Kidney (tissue), 14 donors: Measurements from ENCODE around the gene LACTB. TPM values are rescaled to one million over a fixed set of nuclear protein-coding genes. Genes with fewer than 3 reads are reported as not detected.
A peak's percentile ranks its signal among the peaks of the same experiment; 100 is the strongest.

Source experiments
- DNase-seq, 5 donors: peaks; one replicate each; pipeline ENCODE4 v3.0.0-alpha.2; 2013 to 2020
- FAIRE-seq: peaks from 2 replicates; lab custom pipeline; 2012; peaks lifted over from hg19 to GRCh38; lab: Jason Lieb, UNC
- H3K27ac ChIP-seq, 2 donors: one replicate each; pipeline ENCODE4 v1.7.0; 2013; ENCODE audit warnings: low read depth in 2 of 2, low read length in 2 of 2, inconsistent platforms in 1 of 2
- H3K27me3 ChIP-seq: one replicate; pipeline ENCODE4 v1.7.1; 2013; ENCODE audit warnings: low read length, inconsistent platforms; ENCODE audit not compliant: control insufficient read depth, insufficient read depth
- H3K36me3 ChIP-seq, 3 donors: one replicate each; pipeline versions ENCODE4 v1.7.0 to v1.7.1; 2013; ENCODE audit warnings: low read length in 3 of 3, control low read depth in 1 of 3, inconsistent platforms in 1 of 3; ENCODE audit not compliant: insufficient read depth in 3 of 3, control insufficient read depth in 2 of 3
- H3K4me1 ChIP-seq, 3 donors: one replicate each; pipeline versions ENCODE4 v1.7.0 to v1.7.1; 2013; ENCODE audit warnings: low read length in 3 of 3, inconsistent platforms in 1 of 3, low read depth in 1 of 3; ENCODE audit not compliant: control insufficient read depth in 2 of 3, insufficient read depth in 2 of 3
- H3K4me3 ChIP-seq, 3 donors: one replicate each; pipeline versions ENCODE4 v1.7.0 to v1.8.1; 2013; ENCODE audit warnings: low read length in 3 of 3, control low read depth in 1 of 3, inconsistent platforms in 1 of 3
- H3K9ac ChIP-seq, 3 donors: one replicate each; pipeline versions ENCODE4 v1.7.0 to v1.7.1; 2013; ENCODE audit warnings: low read length in 3 of 3, control low read depth in 1 of 3, inconsistent platforms in 1 of 3
- H3K9me3 ChIP-seq, 3 donors: one replicate each; pipeline versions ENCODE4 v1.7.0 to v1.7.1; 2013; ENCODE audit warnings: low read length in 3 of 3, control low read depth in 1 of 3, inconsistent platforms in 1 of 3; ENCODE audit not compliant: control insufficient read depth in 2 of 3, insufficient read depth in 1 of 3
- intact Hi-C: fragments of 100-400 bp; cut with DNase I; formaldehyde crosslinking; loops from one replicate; pipeline ENCODE4 v1.11.1; 2022
- polyA plus RNA-seq: library from polyadenylated mRNA; stranded (reverse); fragments of 350-450 nt; fragmentation: Illumina TruSeq; extraction: RNeasy Lipid Tissue Mini Kit (QIAGEN cat#74804); gene quantifications from one replicate; pipeline ENCODE4 v1.2.3, GENCODE V29; 2014; ENCODE audit warnings: low read depth, low replicate concordance; ENCODE audit not compliant: insufficient read depth
- total RNA-seq: library from RNA; stranded (reverse); fragmentation: NEBNext Ultra II Directional; extraction: Animal tissue kit (Norgen Biotek cat#: 25700); gene quantifications from one replicate; pipeline ENCODE4 v1.2.1, GENCODE V29; 2021
- TF ChIP-seq, protein P1 (sequence below): IDR thresholded peaks from 3 replicates; pipeline ENCODE4 v1.5.1; 2012; ENCODE audit warnings: mild to moderate bottlenecking, moderate library complexity, borderline replicate concordance; ENCODE audit not compliant: insufficient read depth; ENCODE audit errors: extremely low read depth
- donor health status: control.
- donor health status: control.
- donor health status: control.
- donor health status: control.
- donor health status: control.
- donor health status: DM: yes; HTN: yes; CAD: no.
- donor health status: Normal renal cell carcinoma (clear cell type).

LACTB gene
- total and polyA plus RNA-seq, 2 donors from 2014 or later, result 16.8 to 17.6 TPM

DNA sequence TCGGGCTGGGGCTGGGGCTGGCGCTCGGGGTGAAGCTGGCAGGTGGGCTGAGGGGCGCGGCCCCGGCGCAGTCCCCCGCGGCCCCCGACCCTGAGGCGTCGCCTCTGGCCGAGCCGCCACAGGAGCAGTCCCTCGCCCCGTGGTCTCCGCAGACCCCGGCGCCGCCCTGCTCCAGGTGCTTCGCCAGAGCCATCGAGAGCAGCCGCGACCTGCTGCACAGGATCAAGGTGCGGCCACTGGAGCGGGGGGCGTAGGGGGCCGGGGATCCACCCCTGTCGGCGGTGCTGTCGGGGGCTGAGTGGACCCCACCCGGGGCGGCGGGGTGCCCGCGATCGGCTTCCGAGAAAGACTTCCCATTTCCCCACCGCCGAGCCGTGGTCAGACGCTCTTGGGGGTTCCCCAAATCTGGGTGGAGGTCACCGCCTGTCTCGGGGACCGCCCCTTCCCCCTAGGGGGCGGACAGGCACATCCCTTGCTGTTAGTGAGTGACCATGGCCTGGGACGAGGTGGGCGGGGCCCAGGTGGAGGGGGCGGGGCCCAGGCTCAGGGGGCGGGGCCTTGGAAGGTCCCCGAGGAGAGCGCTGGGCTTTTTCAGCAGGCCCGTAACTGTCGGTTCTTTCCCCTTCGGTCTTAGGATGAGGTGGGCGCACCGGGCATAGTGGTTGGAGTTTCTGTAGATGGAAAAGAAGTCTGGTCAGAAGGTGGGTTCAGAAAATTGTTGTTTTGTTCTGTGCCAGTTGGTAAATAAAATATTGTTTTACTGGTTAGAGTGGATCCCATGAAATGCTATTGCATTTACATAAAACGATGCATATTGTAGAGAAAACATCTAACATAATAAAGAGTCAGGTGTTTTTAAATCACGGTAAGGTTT, 578 bp downstream of the LACTB start:
- no peaks in the 10 kb centered on the region for H3K36me3 ChIP-seq
- intact Hi-C loops, result no loop called here
- no peaks in the 10 kb centered on the region for H3K9me3 ChIP-seq
- peak overlapping the region; percentile 75 to 87 (median 83) for H3K4me3 ChIP-seq
- TF ChIP-seq, protein P1, sequence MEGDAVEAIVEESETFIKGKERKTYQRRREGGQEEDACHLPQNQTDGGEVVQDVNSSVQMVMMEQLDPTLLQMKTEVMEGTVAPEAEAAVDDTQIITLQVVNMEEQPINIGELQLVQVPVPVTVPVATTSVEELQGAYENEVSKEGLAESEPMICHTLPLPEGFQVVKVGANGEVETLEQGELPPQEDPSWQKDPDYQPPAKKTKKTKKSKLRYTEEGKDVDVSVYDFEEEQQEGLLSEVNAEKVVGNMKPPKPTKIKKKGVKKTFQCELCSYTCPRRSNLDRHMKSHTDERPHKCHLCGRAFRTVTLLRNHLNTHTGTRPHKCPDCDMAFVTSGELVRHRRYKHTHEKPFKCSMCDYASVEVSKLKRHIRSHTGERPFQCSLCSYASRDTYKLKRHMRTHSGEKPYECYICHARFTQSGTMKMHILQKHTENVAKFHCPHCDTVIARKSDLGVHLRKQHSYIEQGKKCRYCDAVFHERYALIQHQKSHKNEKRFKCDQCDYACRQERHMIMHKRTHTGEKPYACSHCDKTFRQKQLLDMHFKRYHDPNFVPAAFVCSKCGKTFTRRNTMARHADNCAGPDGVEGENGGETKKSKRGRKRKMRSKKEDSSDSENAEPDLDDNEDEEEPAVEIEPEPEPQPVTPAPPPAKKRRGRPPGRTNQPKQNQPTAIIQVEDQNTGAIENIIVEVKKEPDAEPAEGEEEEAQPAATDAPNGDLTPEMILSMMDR, result peak; percentile 11
- peak overlapping the region; percentile 88 to 91 for H3K27ac ChIP-seq
- DNase-seq (peak; percentile 86 to 97 (median 95)), FAIRE-seq (no peak)
- no peaks in the 10 kb centered on the region for H3K27me3 ChIP-seq
- no peaks in the 10 kb centered on the region for H3K4me1 ChIP-seq
- H3K9ac ChIP-seq, result peak overlapping the region; percentile 36 to 80 (median 47)

DNA sequence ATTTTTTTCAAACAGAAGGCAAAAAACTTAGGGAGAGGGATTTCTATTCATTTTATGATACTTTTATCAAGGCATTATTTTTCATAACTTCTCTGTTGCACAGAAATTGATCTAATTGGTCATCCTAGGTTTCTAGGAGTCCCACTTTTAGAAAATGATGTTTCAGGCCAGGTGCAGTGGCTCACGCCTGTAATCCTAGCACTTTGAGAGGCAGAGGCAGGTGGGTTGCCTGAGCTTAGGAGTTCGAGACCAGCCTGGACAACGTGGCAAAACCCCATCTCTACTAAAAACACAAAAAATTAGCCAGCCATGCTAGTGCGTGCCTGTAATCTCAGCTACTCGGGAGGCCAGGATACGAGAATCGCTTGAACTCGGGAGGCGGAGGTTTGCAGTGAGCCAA, 2.8 kb downstream of the LACTB start:
- DNase-seq, result no peak
- Histone ChIP-seq H3K9ac (no peak overlapping the region), H3K4me1 (no peaks in the 10 kb centered on the region), H3K9me3 (no peaks in the 10 kb centered on the region), H3K4me3 (no peak overlapping the region), H3K27me3 (no peaks in the 10 kb centered on the region), H3K36me3 (peaks cover 0 to 4% (median 0%) of the 10 kb centered on the region in 3 donors), H3K27ac (no peak overlapping the region)
- TF ChIP-seq, protein P1, result no peak
- intact Hi-C loops, result no loop called here
- no peak for FAIRE-seq

DNA sequence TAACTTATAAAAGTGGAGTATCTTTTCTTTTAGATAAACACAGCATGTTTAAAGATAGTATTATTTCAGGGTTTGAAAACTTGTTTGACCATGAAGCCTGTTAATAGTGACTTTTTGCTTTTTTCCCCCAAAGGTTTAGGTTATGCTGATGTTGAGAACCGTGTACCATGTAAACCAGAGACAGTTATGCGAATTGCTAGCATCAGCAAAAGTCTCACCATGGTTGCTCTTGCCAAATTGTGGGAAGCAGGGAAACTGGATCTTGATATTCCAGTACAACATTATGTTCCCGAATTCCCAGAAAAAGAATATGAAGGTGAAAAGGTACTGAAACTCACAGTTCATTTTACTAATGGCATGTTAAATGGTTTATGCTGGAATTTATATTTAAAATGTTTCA, 5.1 kb downstream of the LACTB start:
- no peak overlapping the region for H3K9ac ChIP-seq
- FAIRE-seq (no peak), DNase-seq (no peak)
- H3K9me3 ChIP-seq, result no peaks in the 10 kb centered on the region
- H3K4me3 ChIP-seq, result no peak overlapping the region
- H3K4me1 ChIP-seq, result no peaks in the 10 kb centered on the region
- peaks cover 0 to 4% (median 0%) of the 10 kb centered on the region in 3 donors for H3K36me3 ChIP-seq
- no peak overlapping the region for H3K27ac ChIP-seq
- no peaks in the 10 kb centered on the region for H3K27me3 ChIP-seq
- TF ChIP-seq, protein P1, result no peak
- intact Hi-C loops, result no loop called here
